GM12878 (cell line): ENCODE results near the gene VSIG10L2.

Experiments used
- EP300 ChIP-seq, 2 experiments: fragments of 150-350 bp in 1 of 2; IDR thresholded peaks; 2 replicates each; pipeline ENCODE4 v1.6.1; 2011 to 2012; ENCODE audit warnings: low read depth in 2 of 2, low read length in 2 of 2, borderline replicate concordance in 1 of 2, improper control_type of control experiment in 1 of 2, inconsistent platforms in 1 of 2; ENCODE audit not compliant: control insufficient read depth in 1 of 2
- FOXM1 ChIP-seq: IDR thresholded peaks from 2 replicates; pipeline ENCODE4 v1.6.1; 2012; ENCODE audit warnings: low read depth, mild to moderate bottlenecking, inconsistent platforms, low read length, moderate library complexity
- JUND ChIP-seq: IDR thresholded peaks from 2 replicates; pipeline ENCODE4 v1.6.1; 2012; ENCODE audit warnings: low read depth, mild to moderate bottlenecking, low read length, improper control_type of control experiment, moderate library complexity
- POLR2AphosphoS5 ChIP-seq: IDR thresholded peaks from 2 replicates; pipeline ENCODE4 v1.6.1; 2011; ENCODE audit warnings: mild to moderate bottlenecking, low read length, inconsistent platforms
- RBBP5 ChIP-seq: fragments of 200-600 bp; sonication (generic); conservative IDR thresholded peaks from 2 replicates; pipeline ENCODE4 v1.6.1; 2016
- RFX5 ChIP-seq: IDR thresholded peaks from 2 replicates; pipeline ENCODE4 v1.6.1; 2011; ENCODE audit warnings: low read depth, low read length, improper control_type of control experiment
- SIN3A ChIP-seq: IDR thresholded peaks from 2 replicates; pipeline ENCODE4 v1.6.1; 2012; ENCODE audit warnings: low read depth, low read length, improper control_type of control experiment
- ZNF274 ChIP-seq: IDR thresholded peaks from one replicate; pipeline ENCODE4 v1.8.0; 2011; ENCODE audit not compliant: insufficient read length, insufficient read depth
- TF ChIP-seq, protein P1 (sequence below), 3 experiments: IDR thresholded peaks in 2 of 3; conservative IDR thresholded peaks in 1 of 3; 2 replicates each; pipeline ENCODE4 v1.5.1; 2011; ENCODE audit warnings: low read depth in 3 of 3, low read length in 3 of 3, mild to moderate bottlenecking in 3 of 3, control low read depth in 2 of 3, moderate library complexity in 2 of 3, inconsistent platforms in 1 of 3, mixed read lengths in 1 of 3; ENCODE audit not compliant: control insufficient read depth in 2 of 3, insufficient read depth in 1 of 3; ENCODE audit errors: extremely low read depth in 1 of 3

DNA sequence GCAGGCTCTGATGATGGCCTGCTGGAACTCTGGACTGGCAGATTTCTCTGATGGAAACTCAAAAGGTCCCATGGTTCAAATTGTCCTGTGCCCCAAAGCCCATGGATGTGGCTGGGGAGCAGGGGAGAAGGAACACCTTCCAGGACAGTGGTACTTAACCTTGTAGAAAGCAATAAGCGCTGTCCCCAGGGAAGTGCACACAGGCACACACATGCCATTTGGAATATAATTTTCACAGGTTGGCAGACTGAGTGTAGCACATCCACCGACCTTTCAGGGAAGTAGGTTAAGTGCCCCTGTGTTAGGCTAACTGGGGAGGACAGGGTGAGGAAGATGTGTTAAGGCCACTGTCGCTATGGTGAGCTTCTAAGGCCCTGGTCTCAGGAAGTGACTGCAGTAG is 23.7 kb upstream of the VSIG10L2 start:
- TF ChIP-seq SIN3A = no peak
- TF ChIP-seq, protein P1, sequence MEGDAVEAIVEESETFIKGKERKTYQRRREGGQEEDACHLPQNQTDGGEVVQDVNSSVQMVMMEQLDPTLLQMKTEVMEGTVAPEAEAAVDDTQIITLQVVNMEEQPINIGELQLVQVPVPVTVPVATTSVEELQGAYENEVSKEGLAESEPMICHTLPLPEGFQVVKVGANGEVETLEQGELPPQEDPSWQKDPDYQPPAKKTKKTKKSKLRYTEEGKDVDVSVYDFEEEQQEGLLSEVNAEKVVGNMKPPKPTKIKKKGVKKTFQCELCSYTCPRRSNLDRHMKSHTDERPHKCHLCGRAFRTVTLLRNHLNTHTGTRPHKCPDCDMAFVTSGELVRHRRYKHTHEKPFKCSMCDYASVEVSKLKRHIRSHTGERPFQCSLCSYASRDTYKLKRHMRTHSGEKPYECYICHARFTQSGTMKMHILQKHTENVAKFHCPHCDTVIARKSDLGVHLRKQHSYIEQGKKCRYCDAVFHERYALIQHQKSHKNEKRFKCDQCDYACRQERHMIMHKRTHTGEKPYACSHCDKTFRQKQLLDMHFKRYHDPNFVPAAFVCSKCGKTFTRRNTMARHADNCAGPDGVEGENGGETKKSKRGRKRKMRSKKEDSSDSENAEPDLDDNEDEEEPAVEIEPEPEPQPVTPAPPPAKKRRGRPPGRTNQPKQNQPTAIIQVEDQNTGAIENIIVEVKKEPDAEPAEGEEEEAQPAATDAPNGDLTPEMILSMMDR (IDR thresholded peaks at IDR 0.05 in 2 of 3, conservative IDR thresholded peaks at IDR 0.05 in 1 of 3; ENCODE audit: control insufficient read depth in 2 of 3, extremely low read depth in 1 of 3, insufficient read depth in 1 of 3, low read depth in 3 of 3, low read length in 3 of 3) = no peak
- no peak for TF ChIP-seq EP300 (IDR thresholded peaks at IDR 0.05; ENCODE audit: borderline replicate concordance in 1 of 2, control insufficient read depth in 1 of 2, low read depth in 2 of 2, low read length in 2 of 2)
- no peak for TF ChIP-seq POLR2AphosphoS5
- no peak for TF ChIP-seq ZNF274
- TF ChIP-seq RFX5 = no peak
- no peak for TF ChIP-seq JUND
- TF ChIP-seq RBBP5 = no peak
- no peak for TF ChIP-seq FOXM1
